GM12865 (cell line): ENCODE data around the gene TAP2.
A peak's percentile ranks its signal among the peaks of the same experiment; 100 is the strongest.

Source experiments
- DNase-seq: peaks from one replicate; pipeline ENCODE4 v3.0.0; 2010; ENCODE audit warnings: low read depth
- H3K4me3 ChIP-seq: 2 replicates; pipeline ENCODE4 v1.5.1; 2011; ENCODE audit warnings: mild to moderate bottlenecking, low read depth, low read length, control low read depth
- CTCF ChIP-seq: IDR thresholded peaks from 2 replicates; pipeline ENCODE4 v1.5.1; 2011; ENCODE audit warnings: low read length, control low read depth, low read depth, inconsistent platforms; ENCODE audit not compliant: insufficient read depth; ENCODE audit errors: missing control alignments

TAP2 gene

DNA sequence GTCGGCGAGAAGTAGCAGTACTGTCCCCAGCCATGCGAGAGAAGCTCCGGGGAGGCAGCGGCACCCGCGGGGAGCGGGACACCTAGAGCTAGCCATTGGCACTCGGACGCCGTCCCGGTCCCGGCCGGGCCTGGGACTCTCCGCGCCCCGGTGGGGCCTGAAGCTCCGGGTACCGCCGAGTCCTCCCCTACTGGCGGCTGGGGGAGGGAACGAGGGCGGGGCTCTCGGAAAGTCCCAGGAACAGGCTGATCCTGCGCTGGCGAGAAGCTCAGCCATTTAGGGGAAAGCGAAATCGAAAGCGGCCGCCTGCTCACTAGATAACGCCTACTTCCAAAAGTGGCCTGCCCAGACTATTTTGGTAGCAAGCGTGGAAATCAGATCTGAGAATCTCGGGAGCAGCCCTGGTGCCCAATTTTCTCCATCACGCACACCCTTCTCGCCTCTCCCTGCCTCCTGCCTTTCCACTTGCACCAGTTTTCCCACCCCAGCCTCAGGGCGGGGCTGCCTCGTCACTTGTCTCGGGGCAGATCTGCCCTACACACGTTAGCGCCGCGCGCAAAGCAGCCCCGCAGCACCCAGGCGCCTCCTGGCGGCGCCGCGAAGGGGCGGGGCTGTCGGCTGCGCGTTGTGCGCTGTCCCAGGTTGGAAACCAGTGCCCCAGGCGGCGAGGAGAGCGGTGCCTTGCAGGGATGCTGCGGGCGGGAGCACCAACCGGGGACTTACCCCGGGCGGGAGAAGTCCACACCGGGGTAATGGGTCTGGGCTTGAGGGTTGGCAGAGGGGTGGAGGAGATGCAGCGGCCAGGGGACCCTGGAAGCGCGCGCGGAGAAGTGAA is 15.2 kb upstream of the TAP2 start, which contains the start of the genes PSMB9 and TAP1:
Gene PSMB9, plus strand, starts transcription at position 652 of the 835 bp plus-strand sequence. Its CDS starts 38 bp downstream, at position 690.
Gene TAP1, minus strand, starts transcription at position 164 of the 835 bp plus-strand sequence. Its CDS starts 68 bp downstream, at position 96.
- peak; percentile 86 for TF ChIP-seq CTCF
- peak within 1 kb of the TSS; percentile 91 for H3K4me3 ChIP-seq

GRCh38 chr6:32852844-32853540 is 14.5 kb upstream of the TAP2 start:
- peak overlapping the region; percentile 91 for H3K4me3 ChIP-seq
- TF ChIP-seq CTCF = no peak
- DNase-seq = peak; percentile 69

More for the DNA sequence above, 15.2 kb upstream of the TAP2 start, which contains the start of the genes PSMB9 and TAP1:
- peak; percentile 97 for DNase-seq

DNA sequence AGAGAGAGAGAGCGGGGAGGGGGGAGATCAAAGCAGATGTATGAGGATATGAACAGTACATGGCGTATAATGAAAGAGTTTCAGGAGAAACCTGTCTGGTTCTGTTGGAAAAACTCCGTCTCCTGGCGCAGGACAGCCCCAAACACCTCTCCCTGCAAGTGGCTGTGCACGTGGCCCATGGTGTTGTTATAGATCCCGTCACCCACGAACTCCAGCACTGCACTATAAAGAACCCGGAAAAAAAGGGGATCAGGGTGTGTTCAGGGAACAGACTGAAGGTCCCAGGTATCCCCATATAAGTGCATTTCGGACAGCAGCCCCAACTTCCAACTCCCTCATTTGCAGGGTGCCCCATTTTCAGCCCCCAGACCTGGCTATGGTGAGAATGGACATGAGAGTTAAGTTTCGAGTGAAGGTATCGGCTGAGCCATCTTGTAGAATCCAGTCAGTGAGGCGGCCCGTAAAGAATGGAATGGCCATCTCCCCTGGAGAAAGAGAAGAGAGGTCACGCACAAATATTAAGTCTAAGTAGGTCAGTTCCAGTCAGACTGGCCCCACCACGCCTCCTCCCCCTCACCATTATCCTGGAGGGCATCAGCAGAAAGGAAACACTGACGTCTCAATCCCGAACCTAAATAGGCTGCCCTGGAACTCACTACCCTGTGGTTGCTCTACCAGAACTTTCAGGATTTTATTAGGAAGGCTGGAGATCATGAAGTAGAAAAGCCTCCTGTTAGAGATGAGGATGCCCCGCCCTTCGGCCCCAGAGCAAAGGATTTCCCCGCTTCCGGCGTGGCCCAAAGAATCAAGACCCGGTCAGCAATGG is 13.7 kb upstream of the TAP2 start:
- TF ChIP-seq CTCF = no peak
- peak overlapping the region; percentile 91 for H3K4me3 ChIP-seq
- DNase-seq = peak; percentile 52

GRCh38 chr6:32851025-32851424 is 12.5 kb upstream of the TAP2 start:
- TF ChIP-seq CTCF = no peak
- no peak for DNase-seq
- peak overlapping the region; percentile 91 for H3K4me3 ChIP-seq

DNA sequence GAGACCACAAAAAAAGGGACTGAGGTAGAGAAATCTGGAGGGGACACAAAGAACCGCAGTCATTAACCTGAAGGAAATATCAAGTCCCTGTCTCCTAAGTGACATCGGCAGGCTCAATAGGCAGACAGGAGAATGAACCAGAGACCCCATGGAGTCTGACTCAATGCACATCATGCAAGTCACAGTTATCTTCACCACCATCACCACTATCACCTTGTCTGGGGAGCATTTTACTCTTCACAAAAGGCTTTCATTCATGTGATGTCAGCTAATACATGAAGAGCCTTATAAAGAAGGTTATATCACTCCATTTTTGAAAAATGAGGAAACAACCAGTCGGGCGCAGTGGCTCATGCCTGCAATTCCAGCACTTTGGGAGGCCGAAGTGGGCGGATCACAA is 10.6 kb upstream of the TAP2 start:
- no peak for DNase-seq
- H3K4me3 ChIP-seq = no peak overlapping the region
- no peak for TF ChIP-seq CTCF

DNA sequence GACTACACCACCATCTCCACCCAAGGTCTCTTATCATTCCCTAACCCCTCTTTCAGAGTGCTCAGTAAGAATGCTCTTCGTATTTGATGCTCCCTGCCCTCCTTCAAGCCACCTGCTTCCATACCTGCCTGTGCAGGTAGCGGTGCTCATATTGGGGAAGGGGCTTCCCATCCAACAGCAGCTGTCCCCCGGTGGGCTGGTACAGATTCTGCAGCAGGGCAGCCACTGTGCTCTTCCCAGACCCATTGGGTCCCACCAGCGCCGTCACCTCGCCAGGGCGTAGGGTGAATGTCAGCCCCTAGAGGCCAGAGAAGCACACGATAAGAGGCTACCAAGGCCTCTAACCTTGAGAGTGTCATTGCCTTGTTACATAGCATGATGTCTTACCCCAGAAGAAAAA is 9.3 kb upstream of the TAP2 start:
- no peak for DNase-seq
- H3K4me3 ChIP-seq = no peak overlapping the region
- no peak for TF ChIP-seq CTCF
